HK-2 (cell line): Measurements from ENCODE around the gene CTSD.
A peak's percentile ranks its signal among the peaks of the same experiment; 100 is the strongest.
"Not testable (repeated sequence)": the region's sequence is repeated elsewhere in the genome, so short reads cannot be mapped to it uniquely, and the experiment has no call there.

Experiments used
- DNase-seq: peaks from one replicate; pipeline ENCODE4 v3.0.0-alpha.2; 2018; ENCODE audit not compliant: unreplicated experiment

CTSD gene

DNA sequence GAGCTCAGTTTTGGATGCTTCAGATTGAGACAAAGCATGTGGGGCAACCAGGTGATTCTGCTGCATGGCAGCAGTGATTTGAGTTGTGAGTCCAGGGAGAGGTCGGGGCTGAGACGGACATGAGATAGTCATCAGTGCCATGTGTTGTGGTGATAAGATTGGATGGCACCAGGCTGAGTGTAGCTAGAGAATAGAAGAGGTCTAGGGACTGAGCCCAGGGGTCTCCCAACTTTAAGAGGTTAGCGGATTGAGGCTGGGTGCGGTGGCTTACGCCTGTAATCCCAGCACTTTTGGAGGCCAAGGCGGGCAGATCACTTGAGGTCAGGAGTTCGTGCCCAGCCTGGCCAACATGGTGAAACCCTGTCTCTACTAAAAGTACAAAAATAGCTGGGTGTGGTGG, 6.3 kb upstream of the CTSD start:
- no peak for DNase-seq

DNA sequence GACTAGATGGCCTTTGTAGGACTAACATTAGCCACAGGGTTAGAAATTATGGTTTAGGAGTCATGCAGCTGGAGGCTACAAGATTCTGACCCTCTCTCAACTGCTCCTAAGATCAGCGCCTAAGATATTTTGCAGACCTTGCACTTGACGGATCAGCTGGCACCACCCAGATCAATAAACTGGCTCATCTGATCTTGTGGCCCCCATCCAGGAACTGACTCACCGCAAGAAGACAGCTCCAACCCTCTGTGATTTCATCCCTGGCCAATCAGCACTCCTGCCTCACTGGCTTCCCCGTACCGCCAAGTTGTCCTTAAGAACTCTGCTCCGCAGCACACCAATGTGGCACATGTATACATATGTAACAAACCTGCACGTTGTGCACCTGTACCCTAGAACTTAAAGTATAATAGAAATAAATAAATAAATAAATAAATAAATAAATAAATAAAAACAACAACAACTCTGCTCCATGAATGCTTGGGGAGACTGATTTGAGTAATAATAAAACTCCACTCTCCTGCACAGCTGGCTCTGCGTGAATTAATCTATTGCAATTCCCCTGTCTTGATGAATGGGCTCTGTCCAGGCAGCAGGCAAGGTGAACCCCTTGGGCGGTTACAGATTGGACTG, 5.7 kb upstream of the CTSD start:
- not testable (repeated sequence) for DNase-seq

DNA sequence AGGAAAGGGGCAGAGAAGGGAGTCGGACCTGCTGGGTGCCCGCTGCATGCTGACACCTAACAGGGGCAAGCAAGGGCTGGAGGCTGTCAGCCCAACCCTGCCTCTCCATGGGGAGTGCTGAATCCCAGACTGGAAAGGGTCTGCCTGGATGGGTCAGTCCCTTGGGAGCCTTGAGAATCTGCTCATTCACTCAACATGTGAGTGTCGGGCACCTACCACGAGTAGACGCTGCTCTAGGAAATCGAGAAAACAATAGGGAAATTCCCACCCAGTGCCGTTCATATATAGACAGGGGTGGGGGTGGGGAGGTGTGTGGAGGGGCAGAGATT, 4.4 kb upstream of the CTSD start:
- no peak for DNase-seq

DNA sequence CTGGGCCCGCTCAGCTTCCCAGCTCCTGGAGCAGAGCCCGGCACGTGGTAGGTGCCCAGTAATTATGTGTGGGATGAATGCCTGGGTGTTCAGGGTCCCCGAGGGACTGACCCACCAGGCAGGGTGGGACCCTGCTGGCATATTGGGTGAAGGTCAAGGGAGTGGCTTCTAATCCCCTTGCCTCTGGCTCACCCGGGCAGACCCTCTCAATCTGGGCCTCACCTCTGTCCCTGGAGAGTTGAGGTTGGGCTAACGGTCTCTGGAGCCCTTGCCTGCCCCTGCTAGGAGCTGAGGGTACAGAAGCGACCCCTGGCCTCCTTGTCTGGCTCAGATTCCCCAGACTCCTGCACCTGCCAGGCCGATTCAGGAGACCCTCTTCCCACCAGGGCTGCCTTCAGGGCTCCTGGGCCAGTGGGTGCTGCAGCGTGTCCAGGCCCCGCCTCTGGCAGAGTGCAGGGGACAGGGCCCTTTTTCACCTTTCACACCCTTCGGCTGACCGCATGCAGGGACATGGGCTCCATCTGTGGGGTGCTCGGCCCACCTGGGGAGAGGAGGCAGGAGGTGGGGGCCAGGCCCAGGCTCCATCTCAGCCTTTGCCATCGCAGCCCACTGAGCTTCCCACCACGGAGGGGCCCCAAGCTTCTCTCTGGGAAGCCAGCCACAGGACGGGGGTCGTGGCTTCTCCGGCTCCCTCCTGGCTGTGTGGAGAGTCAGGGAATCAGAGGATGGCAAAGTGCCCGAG, 3.8 kb upstream of the CTSD start:
- no peak for DNase-seq

DNA sequence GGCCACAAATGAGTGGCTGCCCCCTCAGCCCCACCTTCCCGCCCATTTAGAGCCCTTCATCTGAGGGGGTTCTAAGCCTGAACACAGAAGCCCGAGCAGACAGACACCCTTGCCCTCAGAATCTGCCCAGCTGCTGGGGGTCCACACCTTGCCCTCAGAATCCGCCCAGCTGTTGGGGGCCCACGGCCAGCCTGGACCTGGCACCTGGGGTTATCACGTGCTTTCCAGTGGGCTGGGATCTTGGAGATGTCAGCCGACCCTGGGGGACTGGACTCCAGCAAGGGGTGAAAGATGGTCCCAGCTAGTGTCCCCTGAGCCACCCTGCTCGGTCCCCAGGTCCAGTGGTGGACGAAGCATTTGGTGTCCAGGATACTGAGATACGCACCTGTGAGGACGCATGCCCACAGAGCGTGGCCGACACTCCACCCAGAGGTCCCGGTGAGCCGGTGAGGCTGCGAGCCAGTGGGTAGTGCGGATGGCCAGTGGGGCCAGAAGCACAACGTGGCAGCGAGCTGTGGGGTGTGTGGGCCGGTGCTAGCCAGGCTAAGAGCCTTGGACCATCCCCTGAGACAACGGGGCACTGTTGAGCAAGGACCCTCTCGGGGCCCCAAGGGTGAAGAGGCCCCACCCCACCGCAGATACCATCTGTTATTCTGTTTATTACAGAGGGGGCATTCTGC, 3.1 kb upstream of the CTSD start:
- no peak for DNase-seq

DNA sequence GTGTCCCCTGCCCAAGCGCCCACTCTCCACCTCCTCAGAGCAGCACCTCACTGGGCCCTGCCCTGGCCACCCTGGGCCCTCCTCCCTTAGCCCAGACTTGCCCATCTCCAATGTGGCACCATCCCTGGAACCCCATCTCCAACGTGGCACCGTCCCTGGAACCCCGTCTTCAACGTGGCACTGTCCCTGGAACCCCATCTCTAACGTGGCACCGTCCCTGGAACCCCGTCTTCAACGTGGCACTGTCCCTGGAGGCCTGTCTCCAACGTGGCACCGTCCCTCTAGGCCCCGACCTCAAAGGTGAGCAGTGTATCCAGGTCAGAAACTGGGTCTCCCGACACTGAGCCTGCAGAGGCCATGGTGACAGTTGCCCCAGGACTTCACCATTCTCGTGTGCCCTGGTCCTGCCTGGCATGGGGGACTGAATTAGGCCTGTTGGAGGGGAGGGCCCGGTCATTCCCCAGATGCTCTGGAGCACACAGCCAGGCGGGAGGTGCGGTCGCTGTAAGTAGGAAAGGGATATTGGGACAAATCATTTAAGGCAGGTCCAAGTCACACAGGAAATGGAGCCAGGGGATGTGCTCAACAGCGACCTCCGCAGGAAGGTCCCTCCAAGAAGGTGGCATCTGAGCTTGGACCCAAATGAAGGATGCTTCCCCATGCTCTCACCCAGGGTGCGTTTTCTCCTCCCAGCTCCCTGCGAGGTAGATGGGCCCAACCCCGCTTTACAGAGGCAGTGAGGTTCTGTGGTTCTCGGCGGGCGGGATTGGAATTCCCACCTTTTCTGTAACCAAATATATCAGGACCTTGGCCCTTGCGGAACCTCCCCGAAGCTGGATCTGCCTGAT, 2.4 kb upstream of the CTSD start:
- no peak for DNase-seq

DNA sequence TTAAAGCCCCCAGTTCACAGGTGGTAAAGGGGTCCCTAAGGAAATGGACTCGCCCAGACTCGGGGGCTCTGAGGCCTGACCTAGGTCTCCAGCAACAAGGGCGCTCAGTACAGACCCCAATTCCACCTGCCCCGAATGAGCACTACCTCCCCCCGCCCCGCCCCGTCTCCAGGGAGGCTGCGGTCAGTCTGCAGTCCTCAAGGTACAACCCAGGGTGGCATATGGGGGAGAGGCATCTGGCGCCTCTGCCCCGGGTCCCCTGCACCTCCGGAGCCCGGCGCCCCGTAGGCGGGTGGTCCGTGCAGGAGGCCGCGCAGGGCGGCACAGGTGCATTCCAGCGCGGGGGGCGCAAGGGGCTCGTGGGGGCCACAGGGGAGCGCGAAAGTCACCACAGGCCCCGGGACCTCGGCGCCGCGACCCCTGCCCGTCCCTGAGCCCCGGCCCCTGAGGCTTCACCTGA, 361 bp downstream of the CTSD start:
- DNase-seq, result no peak

DNA sequence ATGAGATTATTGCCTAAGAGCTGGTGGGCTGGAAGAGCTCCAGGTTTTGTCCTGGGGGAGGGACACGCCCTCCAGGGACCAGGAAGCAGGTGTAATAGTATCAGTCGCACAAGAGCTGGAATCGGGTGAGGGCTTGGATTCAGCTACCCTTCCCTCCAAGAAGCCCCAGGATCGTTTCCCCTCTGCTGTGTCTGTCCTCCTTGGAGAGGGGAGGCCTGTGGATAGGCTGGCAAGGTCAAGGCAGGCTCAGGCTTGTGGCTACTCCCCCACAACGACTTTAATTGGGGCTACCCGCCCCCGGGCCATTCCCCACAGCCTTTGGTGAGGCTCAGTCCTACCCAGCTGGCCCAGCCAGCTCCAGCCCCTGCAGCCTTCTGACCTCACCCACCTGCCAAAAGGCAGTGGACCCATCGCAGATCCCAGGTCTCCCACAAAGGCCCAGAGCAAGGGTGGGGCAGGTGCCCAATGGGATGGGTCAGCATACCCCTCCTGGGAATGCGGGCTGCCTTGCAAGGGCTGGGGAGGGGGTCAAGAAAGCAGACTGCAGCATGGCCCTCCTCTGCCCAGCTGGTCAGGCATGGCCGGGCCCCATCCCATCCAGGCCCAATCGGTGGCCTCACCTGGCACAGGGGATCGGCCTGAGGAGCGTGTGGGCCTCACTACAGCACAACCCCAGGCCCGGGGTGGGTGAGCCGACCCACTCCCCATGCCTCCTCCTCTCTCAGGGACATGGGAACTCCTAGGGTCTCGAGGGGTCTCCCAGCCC, 1.0 kb downstream of the CTSD start:
- peak; percentile 54 for DNase-seq

DNA sequence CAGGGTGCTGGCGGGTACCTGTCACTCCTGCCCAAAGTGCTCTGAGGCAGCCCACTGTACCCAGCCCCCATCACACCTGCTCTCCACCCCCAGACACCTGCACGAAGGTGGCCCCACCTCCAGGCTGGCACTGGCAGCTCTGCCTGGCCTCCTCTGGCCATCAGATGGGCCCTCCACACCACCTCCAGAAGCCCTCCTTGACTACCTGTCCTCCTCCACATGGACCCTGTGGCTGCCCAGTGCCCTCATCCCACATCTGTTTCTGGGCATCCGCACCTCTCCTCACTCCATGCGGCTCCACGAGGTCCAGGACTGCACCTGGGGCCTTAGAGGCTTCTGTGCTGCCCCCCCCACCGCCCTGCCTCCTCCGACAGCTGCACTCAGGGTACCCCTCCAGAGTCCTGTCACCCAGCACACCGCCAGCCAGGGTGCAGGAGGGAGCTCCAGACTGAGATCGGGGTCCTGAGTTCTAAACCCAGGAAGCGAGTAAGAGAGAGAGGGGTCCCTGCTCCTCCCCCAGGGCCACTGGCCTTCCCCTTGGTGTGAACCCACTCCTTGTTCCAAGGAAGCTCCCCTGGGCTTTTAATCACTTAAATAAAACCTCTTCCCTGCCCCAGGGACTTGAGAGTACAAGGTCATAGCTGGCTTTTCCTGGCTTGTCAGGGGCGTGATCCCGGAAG, 1.7 kb downstream of the CTSD start:
- no peak for DNase-seq

DNA sequence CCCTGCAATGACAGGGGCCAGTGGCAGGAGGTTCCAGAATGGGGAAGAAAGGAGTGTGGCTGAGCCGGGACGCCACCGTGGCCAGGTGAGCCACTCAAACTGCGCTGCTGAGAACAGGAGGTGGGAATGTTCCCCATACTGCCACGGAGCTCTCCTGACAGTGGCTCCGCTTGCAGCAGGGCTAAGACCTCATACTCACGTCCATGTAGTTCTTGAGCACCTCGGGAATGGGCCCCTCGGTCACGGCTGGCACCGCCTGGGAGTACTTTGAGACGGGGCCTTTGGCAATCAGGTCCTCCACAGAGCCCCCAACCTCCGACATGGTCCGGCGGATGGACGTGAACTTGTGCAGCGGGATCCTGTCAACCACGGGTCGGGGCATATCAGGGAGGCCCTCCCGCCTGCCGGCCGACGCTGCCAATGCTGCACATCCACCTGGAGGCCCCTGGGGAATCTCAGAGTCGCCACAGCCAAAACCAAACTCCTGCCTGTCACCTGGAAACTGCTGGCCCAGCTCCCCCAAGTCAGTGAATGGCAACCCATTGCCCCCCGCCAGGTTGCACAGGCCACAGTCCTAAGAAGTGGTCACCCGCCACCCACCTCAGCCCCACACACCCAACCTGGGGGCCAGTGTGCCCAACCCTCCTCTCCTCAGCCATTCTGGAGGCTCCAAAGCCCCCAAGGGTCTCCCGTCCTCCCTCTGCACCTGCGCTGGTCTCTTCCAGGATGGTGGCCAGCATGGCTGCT, 2.4 kb downstream of the CTSD start:
- no peak for DNase-seq

DNA sequence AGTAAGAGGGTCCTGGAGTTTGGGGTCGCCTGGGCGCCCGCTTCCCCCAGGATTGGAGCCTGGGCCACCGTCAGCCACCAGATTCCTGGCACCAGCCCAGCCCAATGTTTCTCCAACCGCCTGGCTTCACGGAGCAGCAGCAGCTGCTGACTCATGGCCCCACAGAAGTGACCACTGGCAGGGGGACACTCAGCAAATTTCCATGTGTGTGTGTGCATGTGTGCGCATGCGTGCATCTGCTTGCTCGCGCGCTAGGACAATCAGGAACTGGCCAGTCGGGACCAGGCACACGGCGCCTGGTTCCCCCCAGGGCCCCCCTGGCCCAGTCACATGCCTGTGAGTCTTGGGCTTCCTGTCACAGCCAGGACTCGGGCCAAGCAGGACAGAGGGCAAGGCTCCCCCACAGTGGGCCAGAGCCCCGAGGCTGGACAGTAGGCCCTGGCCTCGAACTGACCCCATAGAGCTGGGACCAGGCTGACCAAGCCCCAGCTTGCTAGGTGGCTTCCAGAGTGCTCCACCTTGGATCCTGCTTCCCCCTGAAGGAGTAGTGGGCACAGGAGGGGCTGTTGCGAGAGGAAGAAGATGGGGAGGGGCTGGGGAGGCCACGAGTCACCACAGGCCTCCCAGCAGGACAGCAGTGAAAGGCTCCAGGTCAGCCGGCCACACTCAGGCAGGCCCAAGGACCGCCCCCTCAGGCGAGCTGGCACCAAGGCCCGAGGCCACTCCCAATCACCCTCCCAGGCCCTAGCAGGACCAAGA, 3.2 kb downstream of the CTSD start:
- peak; percentile 88 for DNase-seq

DNA sequence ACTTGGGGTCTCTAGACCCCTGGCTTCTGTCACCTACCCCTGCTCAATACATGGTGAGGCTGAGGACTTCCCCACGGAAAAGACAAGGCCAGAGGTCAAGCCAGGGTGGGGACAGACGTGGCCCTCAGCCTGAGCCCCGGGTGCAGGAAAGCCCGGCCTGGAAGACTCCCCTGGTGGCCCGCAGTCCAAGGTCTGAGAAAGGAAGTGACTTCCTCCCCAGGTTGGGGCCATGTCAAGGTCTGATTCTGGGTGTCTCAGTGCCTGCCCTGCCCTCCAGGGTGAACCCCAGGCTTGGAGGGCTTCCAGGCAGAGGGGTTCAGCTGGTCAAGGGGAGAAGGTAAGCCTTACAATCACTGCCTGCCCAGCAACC, 3.9 kb downstream of the CTSD start:
- DNase-seq, result no peak

DNA sequence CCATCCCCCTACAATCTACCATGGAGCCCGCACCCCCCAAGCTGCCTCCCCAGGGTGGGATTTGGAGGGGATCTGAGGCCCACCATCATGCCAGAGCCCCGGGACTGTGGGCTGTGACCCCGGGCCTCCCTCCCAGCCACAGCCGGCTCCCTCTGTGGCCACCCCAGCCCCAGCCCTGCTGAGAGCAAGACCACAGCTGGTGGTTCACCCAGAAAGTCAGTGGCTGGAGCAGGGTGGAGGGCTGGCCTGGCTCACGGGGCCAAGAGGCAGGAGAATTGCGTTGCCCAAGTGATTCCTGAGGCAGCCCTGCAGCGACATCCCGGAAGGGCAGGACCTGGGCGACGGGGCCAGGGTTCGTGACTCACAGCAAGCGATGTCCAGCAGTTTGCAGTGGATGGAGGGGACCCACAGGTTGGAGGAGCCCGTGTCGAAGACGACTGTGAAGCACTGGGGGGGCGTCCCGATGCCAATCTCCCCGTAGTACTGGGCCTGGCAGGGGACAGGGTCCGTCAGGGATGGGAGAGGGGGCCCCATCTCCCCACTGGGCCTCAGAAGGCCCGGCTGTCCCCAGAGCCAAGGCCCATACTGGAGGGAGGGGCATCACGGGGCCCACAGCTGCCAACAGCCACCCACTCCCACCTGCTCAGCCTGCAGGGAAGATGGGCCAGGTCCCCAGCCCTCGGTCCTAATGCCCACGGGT, 4.4 kb downstream of the CTSD start:
- DNase-seq, result no peak

DNA sequence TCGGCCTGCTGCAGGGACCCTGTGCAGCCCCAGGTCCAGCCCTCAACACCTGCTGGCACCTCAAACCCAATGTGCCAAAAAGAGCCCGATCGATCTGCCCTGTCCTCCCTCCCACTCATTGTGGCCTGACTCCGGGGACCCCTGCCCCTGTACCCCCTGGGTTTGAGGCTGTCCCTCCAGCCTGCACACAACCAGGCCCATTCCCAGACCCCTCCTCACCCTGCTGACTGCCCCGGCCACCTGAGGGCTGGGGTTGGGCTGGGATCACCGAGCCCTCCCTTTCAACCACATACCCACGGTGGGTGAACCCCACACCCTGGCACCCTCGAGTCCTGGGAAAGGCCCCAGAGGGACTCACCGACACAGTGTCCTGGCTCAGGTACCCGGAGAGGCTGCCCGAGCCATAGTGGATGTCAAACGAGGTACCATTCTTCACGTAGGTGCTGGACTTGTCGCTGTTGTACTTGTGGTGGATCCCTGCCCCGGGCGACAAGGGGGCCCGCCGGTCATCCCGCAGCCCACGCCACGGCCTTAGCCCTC, 5.0 kb downstream of the CTSD start:
- DNase-seq, result no peak

DNA sequence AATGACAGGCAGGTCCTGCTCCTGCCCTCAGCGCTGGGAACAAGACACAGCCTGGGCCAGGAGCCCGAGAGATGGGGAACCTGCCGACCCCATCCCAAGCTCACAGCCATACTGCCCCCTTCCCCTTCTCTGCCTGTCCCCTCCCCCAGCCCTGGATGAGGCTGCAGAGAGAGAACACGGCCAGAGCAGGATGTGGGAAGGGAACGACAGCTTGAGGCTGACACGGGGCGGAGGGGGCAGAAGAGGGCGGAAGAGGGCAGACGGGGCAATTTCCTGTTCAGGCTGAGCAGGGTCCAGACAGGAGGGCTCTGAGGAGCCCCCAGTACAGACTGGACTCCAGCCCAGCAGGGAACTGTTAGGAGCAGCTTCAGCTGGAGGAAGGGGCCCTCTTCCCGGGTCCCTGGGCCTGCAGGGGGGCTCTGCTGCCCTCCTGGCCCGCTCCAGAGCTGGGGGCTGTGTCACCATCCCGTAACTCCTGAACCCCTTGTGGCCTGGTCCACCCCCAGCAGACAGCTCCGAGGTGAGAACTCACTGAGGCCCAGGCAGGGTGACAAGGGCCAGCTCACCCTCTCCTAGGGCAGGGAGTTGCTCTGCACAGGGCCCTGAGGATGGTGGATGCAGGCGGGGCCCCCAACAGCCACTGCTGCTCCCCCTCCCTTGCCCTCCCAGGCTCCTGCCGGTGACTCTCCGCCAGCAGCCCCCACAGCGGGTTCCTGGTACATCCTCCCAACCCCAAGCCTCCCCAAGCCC, 5.7 kb downstream of the CTSD start:
- no peak for DNase-seq

DNA sequence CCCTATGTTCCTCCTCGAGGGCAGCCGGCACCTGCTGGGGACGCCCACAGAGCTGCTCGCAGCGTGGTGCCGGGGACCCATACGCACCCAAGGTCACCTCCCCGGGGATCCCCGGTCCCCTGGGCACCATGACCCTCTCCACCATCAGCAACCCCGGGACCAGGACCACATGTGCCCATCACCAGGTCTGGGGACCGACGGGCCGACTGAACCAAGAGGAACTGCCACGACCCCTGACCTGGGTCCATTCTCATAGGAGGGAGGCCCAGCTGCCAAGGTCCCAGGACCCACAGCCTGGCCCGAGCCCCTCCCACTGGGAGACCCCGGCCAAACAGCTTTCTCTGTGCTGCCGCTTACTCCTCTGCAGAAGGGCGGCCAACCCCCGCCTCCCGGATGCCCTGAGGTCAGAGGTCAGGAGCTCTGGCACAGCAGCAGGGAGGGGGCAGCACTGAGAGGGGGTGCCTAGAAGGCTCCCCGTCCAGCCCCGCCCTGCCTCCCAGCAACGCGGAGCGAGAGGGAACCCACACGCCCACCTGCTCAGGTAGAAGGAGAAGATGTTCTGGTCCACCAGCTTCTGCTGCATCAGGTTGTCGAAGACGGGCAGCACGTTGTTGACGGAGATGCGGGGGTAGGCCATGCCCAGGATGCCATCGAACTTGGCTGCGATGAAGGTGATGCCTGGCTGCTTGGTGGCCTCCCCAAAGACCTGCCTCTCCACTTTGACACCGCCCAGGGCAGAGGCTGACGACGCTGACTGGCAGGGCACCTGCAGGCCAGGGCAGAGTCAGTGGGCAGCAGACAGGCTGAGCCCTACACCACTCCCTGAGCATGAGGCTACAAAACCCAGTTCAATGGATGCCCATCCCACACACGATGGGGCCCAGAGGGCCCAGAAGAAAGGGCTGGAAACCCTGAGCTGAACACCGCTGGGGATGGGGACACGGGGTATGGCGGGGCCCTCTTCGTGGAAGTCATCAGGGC, 6.6 kb downstream of the CTSD start:
- DNase-seq, result no peak
